Measurements from ENCODE around the gene MYH14. TPM values are rescaled to one million over a fixed set of nuclear protein-coding genes. Genes with fewer than 3 reads are reported as not detected.

MYH14 gene
- total RNA-seq, 1 donor from 2014 or later, result 70.5 TPM

DNA sequence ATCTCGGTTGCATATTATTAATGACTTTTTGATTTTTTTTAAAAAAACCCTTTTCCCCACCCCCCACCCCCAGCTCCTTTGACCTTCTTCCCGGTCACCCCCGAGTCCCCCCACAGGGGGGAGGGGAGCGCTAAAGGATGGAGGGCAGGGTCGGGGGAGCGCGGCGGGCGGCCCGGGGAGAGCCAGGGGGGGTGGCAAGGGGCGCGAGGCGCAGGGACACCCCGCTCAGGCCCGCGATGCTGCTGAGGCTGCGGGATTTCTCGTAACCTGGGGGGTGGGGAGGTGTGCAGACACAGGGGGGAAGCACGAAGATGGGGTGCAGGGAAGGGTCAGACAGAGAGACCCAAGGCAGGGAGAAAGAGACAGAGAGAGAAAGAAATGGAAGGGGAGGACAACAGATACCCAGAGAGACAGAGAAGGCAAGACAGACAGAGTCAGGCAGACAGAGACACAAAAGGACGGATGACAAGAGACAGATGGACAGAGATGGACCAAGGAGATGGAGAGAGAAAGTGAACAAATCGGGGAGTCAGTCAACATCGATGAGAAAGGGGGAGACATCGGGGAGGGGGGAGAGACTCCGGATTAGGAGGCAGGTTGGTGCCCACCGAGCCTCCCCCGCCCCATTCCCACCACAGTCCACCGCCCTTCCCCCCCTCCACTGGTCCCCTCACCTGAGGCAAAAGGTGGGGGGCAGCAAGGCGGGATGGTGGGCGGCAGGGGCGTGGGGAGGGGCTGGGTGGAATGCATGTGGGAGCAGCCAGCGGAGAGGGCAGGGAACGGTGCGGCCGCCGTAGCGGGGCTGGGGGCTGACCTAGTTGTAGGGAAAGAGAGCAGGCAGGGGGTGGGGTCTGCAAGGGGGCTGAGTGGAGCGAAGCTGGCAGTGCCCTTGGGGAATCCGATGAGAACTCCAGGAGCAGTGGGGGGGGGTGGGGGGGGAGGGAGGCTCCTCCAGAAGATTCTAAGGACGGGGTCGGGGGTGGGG, 111.6 kb downstream of the MYH14 start:
- DNase-seq (ENCODE audit: low spot score) (no peak), ATAC-seq (no peak)

DNA sequence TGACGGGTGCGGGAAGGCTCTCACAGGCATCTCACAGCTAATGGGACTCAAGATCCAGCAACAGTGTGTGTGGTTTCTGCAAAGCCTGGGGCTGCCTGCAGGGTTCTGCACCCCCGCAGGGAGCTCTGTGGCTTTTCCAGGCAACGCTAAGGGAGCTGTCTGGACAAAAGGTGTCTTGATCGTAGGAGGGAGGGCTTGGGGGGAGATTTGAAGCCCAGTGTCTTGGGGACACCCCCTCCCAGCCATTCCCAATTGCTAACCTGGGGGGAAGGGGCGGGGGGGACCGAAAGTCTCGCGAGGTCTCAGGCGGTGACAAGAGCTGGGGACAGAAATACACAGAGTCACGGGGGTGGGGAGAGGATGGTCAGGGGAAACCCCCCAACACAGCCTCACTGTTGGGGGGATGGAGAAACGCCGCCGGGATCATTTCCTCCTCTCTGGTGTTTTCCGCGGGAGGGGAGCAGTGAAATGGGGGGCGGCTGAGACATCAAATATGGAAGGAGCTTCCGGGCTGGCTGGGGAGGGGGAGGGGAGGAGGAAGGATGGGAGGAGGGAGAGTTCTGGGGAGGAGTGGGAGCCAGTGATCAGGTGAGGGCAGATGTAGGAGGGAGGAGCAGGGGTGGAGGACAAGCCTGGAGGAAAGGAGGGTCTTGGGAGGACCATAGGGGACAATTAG, 112.5 kb downstream of the MYH14 start:
- no peak for ATAC-seq
- DNase-seq (ENCODE audit: low spot score), result no peak

DNA sequence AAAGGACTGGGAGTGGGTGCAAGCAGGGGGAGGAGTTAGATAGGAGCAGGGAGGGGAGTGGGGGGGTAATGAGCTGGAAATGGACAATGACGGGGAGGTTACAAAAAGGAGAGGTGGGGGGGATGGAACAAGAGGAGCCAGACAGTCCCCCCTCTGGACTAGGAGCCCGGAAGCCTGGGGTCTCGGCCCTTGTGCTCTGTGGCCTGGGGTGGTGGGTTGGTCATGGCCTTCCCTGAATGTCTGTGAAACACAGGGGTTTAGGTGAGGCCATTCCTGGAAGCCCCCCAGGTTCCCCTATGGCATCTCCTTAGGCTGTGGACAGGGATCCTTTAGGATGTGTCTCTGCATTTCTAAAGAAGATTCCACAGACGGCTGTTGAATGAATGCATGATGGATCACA, 113.7 kb downstream of the MYH14 start:
- DNase-seq (ENCODE audit: low spot score) (no peak), ATAC-seq (no peak)

DNA sequence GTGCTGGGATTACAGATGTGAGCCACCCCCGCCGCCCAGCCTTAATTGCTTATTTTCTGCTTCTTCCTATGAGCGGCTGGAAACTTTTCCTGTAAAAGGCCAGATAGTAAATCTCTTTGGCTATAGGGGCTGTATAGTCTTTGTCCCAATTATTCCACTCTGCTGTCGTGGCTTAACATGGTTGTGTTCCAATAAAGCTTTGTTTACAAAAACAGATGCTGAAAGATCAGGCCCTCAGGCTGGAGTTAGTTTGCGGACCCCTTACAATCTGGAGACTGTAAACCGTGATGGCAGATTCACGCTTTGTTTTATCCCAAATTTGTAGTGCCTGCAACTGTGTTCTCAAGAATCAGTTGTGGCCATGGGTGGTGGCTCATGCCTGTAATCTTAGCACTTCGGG, 115.0 kb downstream of the MYH14 start:
- ATAC-seq (no peak), DNase-seq (ENCODE audit: low spot score) (no peak)

DNA sequence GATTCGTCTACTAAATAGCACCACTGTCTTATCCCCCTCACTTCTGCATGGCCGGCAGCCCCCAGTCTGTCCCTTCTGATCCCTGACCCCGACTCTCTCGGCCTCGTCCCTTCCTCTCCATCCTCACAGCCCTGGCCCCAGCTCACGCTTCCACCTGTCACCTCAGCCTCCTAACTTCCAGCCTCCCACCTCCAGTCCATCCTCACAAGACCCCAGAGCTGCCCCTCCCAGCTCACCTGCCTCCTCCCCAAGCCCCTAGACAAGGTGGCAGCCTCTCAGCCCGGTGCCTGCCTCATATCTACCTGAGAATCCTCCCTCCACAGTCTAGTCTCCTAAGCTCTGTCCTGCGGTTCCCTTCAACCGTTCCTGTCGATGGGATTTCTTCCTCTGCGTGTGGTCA, 115.7 kb downstream of the MYH14 start:
- no peak for ATAC-seq
- DNase-seq (ENCODE audit: low spot score), result no peak

DNA sequence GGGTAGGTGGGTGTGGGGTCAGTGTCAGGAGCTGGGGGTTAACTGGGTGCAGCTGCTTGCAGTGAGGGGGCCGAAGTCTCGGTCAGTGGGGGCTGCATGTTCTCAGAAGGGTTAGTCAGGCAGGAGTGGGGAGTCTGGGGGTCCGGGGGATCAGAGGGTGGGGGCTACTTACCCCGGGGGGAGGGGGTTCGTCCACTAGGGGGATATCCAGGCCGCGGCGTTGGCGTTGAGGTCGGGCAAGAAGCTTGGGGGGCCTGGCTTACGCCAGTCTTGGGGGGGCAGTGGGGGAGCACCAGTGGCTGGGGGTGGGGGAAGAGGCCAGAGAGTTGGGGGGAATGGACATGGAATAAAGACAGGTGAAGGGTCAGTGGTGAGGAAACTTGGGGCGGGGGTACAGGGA, 116.6 kb downstream of the MYH14 start:
- ATAC-seq (no peak), DNase-seq (ENCODE audit: low spot score) (no peak)

DNA sequence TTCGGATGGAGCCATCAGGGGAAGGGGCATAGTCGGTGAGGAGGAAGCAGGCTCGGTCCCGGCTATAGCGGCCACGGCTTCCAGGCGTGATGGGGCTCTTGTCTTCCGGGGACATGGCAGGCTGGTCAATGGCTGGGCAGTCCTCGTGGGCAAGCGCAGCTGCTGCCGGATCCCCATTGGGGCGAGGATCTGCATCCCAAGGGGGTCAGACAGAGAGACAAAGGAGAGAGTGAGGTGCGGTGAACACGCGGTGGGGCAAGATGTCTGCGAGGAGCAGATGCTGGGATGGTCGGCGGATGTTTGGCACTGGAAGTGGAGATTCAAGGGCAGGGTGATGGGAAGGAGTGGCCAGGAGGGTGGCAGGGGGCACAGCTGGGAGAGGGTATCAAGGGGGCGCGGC, 117.2 kb downstream of the MYH14 start:
- ATAC-seq (no peak), DNase-seq (ENCODE audit: low spot score) (no peak)

DNA sequence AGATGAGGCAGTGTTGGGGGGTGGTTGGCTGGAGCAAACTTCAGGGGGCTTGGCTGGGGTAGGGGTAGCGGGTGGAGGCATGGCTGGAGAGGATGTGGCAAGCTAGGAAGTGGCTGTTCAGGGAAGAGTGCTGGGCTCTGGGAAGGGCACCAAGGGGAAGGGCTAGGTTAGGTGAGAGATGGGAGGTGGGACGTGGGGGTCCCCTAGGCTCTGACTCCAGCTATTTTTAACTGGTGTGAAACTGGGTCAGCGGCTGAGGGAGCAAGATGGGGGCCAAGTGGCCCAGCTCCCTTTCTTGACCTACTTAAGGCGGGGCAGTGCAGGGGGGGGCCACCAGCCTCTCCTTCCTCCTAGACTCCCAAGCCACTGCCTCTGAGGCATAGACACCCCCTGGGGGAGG, 118.4 kb downstream of the MYH14 start:
- ATAC-seq, result no peak
- no peak for DNase-seq (ENCODE audit: low spot score)

DNA sequence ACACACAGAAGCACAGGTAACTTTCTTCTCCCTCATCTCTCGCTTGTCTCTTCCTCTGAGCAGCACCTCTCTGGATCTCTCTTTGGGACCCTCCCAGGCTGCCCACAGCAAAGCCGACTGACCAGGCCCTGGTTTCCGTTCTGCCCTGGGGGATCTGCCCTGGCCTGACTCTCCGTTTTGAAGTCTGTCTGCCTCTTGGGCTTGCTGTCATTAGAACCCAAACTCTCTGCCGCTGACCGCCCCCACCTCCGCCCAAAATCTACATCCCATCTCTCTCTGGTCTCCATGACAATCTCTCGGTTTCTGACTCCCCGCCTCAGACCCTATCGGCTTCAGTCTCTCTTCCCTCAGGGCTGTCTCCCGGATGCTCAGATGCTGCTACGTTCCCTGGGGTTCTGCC, 118.8 kb downstream of the MYH14 start:
- ATAC-seq (no peak), DNase-seq (ENCODE audit: low spot score) (no peak)

DNA sequence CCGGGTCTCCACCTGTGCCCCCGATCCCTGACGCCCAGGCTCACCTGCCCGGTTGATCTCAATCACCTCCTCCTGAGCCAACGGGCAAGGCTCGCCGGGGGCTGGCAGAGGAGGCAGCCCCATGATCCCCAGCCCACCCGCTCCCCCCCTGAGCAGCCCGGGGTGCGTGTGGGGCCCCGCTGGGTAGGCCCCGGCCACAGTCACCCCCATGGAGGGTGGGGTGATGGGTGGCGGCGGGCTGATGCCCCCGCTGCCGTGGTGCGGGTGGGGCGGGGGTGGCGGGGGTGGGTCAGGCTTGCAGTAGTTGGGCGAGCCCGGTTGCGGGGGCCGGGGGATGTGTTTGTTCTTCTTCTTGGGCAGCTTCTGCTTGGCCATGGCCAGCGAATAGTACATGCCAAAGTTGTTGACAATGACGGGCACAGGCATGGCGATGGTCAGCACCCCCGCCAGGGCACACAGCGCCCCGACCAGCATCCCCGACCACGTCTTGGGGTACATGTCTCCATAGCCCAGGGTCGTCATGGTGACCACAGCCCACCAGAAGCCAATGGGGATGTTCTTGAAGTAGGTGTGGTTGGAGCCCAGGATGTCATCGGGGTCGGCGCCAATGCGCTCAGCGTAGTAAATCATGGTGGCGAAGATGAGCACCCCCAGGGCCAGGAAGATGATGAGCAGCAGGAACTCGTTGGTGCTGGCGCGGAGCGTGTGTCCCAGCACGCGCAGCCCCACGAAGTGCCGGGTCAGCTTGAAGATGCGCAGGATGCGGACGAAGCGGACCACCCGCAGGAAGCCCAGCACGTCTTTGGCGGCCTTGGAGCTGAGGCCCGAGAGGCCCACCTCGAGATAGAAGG, 119.7 kb downstream of the MYH14 start:
- ATAC-seq (no peak), DNase-seq (ENCODE audit: low spot score) (no peak)

DNA sequence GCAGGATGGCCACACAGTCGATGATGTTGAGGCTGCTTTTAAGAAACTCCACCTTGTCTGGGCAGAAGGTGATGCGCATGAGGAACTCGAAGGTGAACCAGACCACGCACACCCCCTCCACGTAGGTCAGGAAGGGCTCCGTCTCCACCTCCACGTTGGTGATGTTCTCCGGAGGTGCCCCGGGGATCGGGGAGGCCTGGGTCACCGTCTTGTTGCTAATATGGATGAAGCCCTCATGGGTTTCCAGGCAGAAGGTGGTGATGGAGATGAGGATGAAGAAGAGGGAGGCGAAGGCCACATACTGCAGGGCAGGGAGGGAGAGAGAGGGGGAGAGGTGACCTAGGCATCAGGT, 120.3 kb downstream of the MYH14 start:
- ATAC-seq (no peak), DNase-seq (ENCODE audit: low spot score) (no peak)

DNA sequence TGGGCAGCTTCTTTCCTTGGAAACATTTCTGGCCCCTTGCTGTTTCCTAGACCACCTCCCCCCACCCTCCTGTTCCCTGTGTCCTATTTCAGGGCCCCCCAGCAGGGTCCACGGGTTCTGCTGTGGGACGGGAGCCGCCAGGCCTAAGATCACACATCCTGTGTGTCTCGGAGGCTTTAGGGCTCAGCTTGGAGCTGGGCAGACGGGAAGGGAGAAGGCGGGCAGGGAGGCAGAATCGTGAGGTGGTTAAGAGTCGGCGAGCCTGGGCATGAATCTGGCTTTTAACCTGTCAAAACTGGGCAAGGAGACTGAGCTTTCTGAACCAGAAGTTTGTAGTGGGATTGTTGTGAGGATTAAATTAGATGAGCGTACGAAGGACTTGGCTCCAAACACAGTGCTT, 120.9 kb downstream of the MYH14 start:
- no peak for DNase-seq (ENCODE audit: low spot score)
- ATAC-seq, result no peak

DNA sequence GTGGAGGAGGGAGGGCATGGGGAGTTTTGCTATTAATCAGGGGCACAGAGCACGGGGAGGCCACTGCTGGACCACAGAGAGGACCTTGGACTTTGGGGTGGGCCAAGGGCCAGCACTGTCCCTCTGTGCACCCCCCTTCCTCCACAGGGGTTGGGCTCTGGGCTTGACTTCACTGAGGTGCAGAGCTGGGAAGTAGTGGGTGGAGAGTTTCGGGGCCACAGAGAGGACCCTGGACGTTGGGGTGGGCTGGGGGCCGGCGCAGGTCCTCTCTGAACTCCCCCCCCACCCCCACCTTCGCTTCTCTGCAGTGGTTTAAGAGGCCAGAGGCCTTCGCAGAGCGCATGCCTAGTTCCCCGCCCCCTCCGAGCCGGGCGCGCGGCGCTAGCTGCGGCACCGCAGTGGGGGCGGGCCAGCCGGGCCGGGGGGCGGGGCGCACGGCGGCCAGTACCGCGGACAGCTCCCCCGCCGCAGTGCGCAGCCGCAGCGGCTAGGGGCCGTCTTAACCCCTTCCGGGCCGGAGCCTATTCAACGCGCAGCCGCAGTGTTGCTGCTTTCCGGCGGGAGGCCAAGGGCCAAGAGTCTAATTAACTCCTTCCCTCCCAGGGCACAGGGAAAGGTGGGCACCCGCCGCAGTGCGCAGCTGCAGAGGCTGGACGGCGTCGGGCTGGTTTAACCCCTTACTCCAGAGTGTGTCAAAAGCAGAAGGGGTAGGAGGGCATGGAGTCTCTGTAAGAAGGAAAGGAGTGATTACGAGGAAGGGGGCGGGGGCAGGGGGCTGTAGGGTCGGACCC, 122.1 kb downstream of the MYH14 start:
- ATAC-seq (peak; percentile 63), DNase-seq (ENCODE audit: low spot score) (peak; percentile 82)

DNA sequence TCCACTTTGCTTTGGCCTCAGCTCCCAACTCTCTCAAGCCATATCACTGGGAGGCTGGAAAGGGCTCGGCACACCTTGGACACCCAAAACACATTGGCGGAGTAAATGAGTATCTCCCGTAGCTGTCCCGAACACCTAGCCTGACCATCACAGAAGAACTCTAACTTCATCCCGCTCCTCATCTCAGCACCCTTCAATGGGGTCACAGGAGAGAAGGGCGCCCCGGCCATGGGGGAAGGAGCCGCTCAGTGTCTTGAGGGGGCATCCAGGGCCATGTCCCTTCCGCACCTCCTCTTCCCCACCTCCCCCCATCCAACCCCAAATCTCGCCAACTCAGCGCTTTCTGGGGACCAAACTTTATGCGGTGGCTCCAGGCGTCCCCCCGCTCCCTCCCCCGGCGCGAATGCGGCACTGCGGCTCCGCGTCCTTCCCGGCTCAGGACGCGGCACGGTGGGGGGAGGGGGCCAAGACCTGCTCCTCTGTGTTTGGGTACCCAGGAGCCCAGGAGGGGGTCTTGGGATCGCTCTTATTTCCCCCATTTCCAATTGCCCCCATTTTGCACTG, 122.8 kb downstream of the MYH14 start:
- DNase-seq (ENCODE audit: low spot score) (no peak), ATAC-seq (no peak)

DNA sequence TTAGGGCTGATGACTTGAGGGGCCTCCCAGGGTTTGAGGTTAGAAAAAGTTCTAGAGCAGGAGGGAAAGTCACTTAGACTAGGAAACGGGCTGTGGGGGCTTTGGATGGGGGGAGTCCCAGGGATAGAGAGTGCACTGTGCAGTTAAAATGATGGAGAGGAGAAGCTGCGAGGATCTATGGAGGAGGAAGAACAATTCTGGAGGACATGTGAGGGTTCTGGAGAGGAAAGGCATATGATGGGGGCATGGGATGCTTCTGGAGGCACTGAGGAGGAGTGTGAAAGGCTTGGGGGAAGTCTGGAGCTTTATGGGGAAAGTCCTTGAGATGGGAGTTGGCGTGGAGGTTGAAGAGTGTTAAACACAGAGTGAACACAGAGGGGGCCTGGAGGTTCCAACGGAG, 123.6 kb downstream of the MYH14 start:
- no peak for ATAC-seq
- DNase-seq (ENCODE audit: low spot score), result no peak

DNA sequence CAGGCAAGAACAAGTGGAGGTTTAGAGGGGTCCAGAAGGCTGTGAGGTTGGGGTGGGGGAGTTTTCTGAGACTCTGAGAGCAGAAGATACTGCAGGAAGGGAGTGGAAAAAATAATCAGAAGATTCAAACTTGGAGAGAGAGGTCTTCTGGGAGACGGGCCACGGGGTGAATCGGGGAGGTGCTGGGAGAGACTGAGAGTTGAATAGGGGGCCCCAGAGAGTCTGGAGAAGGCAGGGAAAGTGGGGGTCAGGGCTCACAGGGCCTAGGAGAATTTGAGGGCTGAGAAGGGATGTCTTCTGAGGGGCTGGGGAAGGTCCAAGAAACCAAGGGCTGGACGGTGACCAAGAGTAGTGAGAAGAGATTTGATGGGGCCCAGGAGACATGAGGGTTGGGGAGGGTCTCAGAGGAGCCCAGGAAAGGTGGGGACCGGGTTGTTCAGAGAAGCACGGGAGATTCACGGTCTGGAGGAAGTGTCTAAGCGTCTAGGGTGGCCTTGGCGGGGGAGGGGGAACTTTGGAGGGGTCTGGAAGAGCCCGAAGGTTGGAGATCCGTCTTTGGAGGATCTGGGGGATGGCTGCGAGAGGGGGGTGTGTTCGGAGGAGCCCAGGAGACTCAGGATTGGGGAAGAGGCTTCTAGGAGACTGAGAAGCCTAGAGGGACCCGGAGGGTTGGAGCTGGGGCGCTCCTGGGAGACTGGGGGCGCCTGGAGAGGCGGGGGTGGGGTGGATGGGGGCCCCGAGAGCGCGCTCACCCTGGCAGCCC, 124.2 kb downstream of the MYH14 start:
- no peak for ATAC-seq
- no peak for DNase-seq (ENCODE audit: low spot score)

DNA sequence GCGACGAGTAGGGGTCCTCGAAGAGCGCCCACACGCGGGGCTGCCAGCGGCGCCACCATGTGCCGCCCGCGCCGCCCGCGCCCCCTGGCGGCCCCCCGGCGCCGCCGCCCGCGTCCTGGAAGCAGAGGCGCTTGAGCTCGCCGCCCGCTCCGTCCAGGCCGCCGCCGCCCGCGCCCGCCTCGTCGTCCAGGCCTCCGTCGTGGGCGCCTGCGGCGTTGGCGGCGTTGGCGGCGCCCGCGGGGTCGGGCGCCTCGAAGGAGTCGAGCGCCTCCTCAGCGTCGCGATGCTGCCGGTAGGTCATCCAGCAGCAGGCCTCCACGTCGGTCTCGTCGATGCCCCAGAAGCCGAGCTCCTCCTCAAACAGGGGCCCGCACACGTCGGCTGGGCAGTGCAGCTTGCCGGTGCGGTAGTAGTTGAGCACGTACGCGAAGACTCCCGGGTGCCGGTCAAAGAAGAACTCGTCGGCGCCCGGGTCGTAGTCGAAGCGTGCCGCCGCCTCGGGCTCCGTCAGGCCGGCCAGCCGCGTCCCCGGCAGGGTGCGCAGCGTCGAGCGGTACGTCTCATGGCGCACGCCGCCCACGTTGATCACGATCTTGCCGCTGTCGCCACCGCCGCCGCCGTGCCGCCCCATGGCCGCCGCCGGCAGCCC, 124.9 kb downstream of the MYH14 start:
- DNase-seq (ENCODE audit: low spot score) (peak; percentile 58), ATAC-seq (no peak)

DNA sequence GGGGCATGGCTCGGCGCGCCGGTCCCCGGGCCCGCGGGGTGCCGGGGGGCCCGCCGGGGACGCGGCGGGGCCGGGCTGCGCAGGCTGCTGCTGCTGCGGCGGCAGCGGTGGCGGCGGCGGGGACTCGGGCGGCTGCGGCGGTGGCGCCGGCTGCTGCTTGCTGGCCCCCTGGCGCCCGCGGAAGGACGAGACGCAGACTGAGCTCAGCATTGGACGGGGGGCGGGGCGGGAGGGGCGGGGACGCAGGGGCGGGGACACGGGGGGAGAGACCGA, 125.4 kb downstream of the MYH14 start:
- no peak for ATAC-seq
- DNase-seq (ENCODE audit: low spot score), result no peak
